HG03521 (cell line): Measurements from ENCODE around the gene ASCL2.
"Not testable (repeated sequence)": the region's sequence is repeated elsewhere in the genome, so short reads cannot be mapped to it uniquely, and the experiment has no call there.

Experiments
- ATAC-seq: cut with Tn5 transposase; IDR thresholded peaks from one replicate; pipeline ENCODE4 v1.9.1; 2021; ENCODE audit warnings: mild to moderate bottlenecking, moderate library complexity; ENCODE audit not compliant: unreplicated experiment

Gene ASCL2

DNA sequence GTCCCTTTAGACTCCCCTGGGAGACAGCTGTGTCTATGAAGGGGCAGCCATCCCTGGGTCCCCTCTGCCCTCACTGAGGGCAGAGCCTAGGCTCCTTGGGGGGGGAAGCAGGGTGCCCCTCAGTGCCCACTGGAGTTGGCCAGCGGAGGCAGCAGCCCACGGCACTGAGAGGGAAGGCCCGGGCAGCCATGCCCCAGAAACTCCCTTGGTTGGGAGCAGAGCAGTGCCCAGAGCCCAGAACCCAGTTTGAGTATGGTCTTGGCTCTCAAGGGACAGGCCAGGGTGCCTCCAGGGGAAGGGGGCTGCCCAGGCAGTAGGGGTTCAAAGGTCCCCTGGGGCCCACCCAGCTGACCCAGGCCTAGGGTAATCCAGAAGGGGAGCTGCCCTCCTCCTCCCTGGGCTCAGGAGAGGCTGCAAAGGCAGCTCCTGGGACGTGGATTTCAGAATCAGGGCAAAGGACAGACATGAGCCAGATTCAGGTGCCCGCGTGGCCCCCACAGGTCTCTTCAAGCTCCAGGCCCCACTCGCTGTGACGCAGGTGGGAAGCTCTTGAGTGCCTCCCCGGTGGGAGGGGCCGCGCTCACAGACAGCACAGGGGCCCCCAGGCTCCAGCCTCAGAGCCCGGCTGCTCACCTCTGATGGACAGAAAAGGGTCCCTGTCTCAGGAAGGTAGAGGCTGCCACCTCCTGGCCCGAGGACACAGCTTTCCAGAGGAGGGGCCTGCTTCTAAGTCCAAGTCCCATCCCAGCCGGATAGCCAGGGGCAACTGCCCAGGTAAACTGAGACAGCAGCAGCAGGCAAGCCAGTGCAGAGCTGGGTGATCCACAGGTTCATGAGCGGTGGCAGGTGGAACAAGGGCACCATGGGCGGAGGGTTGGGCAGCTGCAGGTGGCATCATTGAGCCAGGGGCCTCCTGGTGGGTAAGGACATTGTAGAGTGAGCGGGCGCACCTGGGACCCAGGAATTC, 28.7 kb upstream of the ASCL2 start:
- ATAC-seq: no peak

DNA sequence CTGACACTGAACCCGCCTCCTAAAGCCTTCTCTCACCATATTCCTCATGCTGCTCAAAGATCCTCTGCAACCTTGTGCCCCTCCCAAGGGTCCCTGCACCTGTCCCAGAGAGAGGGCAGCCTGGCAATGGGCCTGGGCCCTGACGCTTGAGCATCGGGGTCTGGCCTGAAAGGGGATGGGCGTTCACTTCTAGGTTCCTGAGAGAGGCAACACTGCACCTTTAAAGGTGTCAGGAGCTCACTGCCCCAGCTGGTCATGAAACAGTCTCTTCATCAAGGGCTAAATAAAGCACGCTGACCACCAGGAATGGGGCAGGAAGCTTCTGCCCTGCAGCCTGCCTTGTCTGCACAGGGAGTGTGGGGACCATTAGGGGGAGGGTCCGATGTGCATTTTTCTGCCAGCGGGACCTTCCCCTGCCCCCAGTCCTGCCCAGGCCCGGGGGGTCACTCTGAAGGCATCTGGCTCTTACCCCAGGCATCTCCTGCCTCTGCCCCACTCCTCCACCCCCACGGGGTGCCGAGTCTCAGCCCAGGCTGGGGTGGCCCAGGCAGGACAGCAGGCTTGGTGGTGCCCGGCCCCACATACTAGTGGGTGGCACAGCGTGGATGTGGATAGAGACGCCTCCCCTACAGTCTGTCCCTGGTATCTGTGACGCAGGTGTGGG, 27.9 kb upstream of the ASCL2 start:
- ATAC-seq: no peak

DNA sequence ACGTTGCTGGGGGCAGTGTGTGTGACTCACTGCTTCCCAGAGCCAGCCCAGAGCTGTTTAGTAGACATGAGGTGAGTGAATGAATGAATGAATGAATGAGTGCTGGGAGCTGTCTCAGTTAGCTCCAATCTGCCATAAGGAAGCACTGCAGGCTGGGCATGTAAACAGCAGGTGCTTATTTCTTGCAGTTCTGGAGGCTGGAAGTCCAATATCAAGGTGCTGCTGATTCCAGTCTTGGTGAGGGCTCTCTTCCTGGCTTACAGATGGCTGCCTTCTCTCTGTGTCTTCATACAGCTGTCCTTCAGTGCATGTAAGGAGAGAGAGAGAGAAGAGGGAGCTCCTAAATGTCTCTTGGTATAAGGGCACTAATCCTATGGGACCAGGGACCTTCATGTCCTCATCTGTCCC, 27.2 kb upstream of the ASCL2 start:
- no peak for ATAC-seq

DNA sequence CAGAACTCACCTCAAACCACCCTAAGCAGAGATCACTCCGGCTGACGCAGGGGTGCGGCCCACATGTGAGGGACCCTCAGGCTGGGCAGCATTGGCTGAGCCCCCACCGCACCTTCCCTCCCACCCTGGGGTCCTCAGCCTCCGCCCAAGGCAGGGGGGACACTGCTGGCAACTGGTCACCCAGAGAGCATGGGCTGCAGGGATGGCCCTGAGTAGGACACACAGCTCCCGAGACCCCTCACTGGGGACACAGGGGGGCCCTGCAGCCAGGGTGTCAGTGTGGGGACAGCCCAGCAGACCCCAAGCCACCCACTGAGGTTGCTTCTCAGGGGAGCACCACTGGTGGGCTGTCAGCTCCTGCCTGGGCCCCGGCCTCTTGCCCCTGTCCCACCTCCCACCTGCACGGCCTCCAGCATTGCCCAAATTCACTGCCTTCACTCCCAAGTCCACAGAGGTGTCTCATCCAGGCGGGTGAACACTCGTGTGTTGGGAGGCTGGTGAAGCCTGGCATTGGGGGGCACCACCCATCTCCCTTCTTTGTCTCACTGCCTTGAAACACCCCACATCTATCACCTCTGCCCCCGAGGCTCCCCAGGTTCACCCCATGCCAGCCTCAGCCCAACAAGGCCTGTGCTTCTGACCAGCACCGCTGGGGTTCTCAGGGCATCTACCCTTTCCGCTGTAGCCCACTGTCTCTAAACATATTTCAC, 26.7 kb upstream of the ASCL2 start:
- ATAC-seq: no peak

DNA sequence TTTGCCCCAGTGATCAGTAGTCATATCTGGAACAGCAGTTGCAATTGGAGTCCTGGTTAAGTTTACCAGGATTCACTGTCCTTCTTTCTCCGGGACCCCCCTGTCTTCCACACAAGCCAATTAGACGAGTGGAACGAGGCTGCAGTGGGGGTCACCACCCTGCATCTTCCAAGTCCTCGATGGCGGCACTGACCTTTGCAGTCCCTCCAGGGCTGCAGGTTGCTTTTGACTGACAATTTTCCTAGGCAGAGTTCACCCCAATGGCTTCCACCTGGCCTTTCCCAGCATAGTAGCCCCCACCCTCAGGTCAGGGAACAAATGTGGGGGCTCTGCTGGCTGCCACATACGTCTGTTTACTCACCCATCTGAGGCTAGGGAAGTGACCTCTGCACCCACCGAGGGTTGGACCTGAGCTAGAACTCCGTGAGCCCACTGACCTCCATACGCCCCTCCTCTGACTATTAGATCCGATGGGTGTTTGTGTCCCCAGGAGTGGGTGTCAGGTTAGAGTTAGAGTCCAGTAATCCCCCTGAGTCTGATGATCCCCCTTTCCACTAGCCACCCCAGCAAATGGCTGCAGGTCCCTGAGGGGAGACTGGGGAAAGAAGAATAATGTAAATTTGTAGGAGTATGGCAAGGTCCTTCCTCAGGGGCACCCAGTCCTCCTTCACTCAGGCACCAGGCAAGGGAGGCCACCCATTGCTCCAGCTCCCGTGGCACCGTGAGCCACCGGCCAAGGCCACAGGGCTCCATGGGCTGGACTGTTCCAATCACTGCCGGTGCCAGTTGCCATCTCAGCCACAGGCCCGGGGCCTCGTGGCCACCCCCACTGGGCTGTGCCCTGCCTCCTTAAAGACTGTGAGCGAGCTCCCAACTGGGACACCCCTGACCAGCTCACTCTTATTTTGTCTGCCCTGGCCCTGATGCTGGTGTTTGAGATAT, 25.9 kb upstream of the ASCL2 start:
- no peak for ATAC-seq

DNA sequence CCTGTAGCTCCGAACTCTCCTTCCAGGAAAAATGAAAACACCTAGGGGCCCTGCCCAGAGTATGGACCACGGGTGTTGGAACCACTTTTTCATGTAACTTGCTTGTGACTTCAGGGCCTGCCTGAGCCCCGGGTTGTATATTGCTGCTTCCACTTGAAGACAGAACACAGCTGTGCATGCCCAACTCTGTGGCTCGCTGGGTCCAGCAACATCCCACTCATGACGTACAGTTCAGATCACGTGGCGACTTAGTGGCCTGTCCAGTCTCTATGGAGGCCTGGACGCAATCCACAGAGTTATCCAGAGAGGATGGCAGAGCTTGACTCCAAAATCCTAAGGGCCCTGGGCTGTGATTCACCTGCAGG, 24.5 kb upstream of the ASCL2 start:
- ATAC-seq: no peak

DNA sequence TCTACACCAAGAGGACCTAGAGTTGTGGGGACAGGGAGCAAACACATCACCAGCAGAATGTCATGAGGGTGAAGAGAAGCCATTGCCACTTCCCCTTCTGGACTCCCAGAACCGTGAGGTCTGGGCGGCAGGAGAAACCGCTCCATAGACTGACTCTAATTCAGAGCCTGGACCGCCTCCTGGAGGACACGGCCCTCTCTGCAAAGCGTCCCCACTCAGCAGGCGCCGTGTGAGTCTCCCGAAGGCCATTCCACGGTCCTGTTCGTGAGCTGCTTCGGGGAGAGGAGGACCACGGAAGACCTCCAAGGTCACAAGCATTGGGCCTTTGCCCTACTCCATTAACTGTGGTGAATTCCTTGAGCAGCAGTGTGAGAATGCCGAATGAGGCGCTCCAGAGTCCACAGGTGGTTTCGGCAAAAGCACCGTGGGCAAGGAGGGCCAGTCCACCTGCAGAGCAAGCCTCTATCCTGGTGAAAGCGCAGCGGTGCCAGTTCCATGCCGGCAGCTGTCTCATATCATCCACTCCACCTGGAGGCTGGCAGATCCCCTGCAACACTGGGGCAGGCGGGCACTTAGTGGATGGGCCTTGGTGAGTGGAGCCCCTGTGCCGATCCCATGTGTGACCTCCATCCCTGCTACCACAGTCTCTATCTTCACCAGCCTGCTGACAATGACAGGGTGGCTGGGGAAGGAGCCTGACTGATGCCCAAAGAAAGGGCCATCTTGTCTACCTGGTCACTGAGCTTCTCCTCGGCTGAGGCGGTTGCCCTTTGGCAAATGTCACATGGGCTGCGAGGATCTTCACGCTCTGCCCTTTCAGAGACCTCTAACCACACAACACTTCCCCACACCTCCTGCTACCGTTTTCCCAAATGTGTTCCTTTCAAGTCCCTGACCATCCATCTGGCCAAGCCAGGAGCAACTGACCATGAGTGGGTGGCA, 23.9 kb upstream of the ASCL2 start:
- ATAC-seq: no peak

DNA sequence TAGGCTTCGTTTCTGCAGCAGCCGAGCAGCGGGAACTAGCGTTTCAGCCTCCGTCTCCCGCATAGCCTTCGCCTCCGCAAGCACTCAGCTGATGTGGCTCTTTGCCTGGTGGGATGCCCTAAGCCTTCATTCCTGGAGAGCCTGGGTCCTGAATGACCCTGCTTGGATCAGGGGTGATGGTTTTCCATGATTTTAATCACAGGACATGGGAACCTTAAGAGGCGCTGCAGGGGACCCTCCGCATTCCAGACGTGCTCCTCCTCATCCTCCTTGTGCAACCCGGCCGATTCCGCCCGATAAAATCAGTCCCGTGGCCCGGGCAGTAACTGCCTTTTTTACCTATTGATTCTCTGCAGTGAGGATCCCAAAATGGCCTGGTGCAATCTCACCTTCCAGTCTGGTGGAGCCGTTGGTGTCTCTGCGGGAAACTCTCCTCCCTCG, 23.2 kb upstream of the ASCL2 start:
- ATAC-seq: no peak

DNA sequence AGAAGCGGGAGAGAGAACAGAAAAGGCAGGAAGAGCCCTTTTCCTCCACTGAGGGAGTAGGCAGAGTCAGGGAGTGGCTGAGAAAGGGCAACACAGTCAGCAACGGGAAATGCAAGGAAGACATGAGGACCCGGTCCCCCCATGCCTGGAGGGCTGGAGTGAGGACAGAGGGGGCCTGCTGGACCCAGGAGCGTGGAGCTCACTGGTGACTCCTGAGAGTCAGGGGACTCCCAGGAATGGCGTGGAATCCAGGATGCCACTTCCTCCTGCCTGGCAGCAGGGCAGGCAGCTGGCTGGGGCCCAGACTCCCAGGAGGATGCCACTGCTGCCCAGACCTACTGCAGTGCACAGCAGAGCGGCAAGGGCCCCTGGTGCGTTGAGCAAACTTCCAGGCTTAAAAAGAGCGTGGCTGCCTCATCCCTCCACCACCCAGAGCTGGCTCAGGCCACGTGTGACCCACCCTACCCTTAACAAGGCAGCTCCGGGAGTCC, 20.0 kb upstream of the ASCL2 start:
- ATAC-seq: no peak

DNA sequence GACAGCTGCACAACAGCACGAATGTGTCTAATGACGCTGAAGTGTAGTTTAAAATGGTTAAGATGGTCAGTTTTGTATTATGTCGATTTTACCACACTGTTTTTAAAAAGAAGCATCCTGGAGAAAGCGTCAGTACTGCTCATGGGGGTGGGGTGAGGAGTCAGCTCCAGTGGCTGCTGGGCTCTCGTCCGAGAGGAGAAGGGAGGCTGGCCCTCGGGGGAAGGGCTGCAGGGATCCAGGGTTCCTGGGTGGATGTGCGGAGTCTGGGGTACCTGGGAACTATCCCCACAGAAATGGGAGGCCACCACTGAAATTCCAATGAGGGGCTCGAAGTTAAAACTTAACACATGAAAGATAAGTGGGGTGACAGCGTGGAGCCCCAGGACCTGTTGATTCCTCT, 19.5 kb upstream of the ASCL2 start:
- ATAC-seq: no peak

DNA sequence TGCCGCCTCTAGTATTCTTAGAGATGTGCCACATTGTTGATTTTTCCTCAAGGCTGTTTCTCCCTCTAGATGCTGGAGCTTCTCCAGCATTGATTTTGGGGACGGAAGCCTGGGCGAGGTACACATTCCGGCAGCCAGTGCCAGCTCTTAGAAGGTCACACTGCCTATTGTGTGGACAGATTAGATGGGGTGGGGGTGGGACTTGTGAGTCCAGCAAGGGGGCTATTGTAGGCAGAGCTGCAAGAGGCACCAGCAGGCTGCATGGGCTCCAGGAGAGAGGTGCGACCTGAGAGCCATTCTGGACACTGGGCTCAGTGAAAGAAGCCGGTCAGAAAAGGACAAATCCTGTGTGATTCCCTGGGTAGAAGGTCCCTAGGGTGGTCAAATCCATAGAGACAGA, 19.0 kb upstream of the ASCL2 start:
- ATAC-seq: no peak

DNA sequence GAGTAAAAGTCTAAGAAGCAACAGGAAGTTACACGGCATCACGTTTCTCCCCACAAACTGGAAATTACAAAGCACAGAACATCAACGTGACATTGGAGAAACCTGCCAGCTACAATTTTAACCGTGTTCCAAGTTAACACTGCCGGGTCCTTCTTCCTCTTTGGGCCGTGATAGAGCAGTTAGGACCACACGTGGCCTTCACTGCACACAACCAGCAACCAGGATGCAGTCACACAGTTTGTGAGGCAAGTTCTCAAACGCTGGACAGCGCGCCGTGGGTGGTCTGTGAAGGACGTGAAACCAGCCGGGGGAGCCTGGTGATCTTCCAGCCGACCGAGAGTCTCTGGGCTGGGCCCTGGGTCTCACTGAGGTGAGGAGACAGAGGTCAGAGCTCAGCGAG, 16.7 kb upstream of the ASCL2 start:
- no peak for ATAC-seq

DNA sequence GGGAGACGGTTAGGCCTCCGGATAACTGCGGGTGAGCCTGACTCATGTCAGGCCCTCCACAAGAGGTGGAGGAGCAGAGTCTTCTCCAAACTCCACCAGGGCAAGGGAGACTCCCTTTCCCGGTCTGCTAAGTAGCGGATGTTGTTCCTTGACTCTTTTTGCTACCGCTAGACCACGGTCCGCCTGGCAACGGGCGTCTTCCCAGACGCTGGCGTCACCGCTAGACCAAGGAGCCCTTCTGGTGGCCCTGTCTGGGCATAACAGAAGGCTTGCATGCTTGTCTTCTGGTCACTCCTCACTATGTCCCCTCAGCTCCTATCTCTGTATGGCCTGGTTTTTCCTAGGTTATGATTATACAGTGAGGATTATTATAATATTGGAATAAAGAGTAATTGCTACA, 16.0 kb upstream of the ASCL2 start:
- ATAC-seq: not testable (repeated sequence)

DNA sequence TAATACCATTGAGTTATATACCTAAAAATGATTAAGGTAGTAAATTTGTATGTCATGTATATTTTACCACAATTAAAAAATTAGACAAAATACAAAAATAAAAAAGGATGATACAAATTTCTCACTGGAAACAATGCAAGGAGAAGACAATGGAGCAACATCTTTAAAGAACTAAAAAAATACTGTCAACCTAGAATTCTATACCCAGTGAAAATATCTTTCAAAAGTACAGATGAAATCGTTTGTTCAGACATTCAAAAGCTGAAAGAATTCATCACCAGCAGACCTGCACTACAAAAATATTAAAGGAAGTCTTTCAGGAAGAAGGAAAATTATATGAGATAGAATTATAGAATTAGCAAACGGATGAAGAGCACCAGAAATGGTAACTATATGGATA, 9.8 kb upstream of the ASCL2 start:
- ATAC-seq: no peak

DNA sequence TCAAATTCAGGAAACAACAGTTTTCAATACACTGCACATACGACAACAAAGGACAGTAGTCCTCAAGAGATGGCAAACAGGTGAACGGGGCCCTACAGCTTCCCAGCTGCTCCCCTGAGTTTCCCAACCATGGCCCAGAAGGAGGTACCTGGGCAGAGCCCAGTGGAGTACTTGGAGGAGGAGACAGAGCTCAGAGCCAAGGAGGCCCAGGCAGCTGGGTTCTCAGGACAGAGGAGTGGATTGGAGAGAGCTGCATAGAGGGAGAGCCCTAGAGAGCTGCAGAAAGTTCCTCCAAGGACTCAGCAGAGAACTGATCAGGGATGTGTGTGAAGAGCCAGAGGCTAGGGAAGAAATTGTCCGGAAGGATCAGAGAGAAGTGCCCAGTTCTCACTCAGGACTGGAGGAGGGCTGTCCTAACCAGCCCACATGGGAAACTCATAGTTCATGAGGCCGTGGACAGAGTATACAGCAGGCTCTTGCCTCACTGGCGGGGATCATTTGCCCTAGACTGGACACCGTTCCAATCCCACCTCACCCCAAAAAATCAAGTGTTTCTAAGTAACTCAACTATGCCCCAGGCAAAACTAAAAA, 7.6 kb upstream of the ASCL2 start:
- no peak for ATAC-seq

DNA sequence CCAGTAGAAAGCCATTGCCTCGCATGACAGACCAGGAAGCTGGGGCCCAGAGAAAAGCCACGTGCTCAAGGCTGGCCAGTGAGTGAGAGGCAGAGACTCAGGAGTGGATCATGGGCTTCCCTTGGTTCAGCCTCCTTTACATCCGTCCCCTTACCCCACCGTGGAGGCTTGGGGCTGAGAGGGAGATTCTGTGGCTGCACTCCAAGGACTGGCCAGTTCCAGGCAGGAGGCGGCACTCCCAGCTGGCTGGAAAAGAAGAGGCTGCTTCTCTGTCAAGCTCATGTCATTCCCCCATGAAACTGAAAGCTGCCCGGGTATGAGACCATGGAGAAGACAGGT, 6.6 kb upstream of the ASCL2 start:
- ATAC-seq: no peak

DNA sequence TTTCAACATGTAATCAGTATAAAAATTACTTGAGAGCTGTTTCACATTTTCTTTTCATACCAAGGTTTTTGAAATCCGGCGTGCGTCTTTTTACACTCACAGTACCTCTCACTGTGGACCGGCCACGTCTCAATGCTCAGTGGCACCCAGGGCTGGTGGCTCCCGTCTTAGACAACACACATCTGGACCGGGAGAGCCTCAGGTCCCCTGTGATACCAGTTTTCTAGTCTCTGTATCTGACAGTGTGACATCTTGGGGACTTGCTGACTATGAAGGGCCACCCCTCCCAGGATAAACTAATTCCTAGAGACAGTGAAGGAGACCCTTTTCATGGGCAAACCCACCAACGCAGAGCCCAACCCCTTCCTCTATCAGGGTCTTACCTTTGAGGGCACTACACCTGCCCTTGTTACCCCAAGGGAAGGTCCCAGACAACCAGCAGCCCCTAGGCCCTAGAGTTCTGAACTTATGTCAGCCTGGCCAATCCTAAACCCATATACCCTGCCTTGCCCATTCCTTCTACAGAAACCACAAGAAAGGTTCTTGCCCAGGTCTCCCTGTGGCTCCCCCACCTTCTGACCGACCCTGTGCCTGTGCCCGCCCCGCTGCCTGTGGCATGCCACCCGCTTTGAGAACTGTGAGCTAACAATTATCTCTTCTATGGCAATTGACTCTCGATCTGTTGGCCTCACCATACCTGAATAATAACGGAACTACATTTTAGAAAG, 6.1 kb upstream of the ASCL2 start:
- no peak for ATAC-seq
